Breast epithelium (tissue), 4 donors: Measurements from ENCODE around the gene ADD3. TPM values are rescaled to one million over a fixed set of nuclear protein-coding genes. Genes with fewer than 3 reads are reported as not detected.

Experiments used
- DNase-seq, 2 donors: peaks; one replicate each; pipeline ENCODE4 v3.0.0-alpha.2; 2019; ENCODE audit warnings: low spot score in 2 of 2
- H3K27ac ChIP-seq, 2 donors: fragments of 200-600 bp; sonication (generic) in 1 of 2; one replicate each; pipeline ENCODE4 v1.5.1; 2016 to 2019; ENCODE audit warnings: mild to moderate bottlenecking in 1 of 2
- H3K27me3 ChIP-seq, 2 donors: fragments of 200-600 bp; sonication (generic) in 1 of 2; one replicate each; pipeline versions ENCODE4 v1.5.1 to v1.6.0; 2017 to 2019; ENCODE audit warnings: control low read depth in 1 of 2, mild to moderate bottlenecking in 1 of 2
- H3K36me3 ChIP-seq: fragments of 200-600 bp; one replicate; pipeline ENCODE4 v1.5.1; 2019
- H3K4me1 ChIP-seq, 2 donors: fragments of 200-600 bp; sonication (generic); one replicate each; pipeline ENCODE4 v1.5.1; 2016 to 2019; ENCODE audit warnings: control low read depth in 1 of 2
- H3K4me3 ChIP-seq, 3 donors: fragments of 200-600 bp; sonication (generic); 1 replicate in 2 of 3; 2 replicates in 1 of 3; pipeline ENCODE4 v1.5.1; 2016 to 2019; ENCODE audit warnings: mild to moderate bottlenecking in 3 of 3, moderate library complexity in 2 of 3
- H3K9me3 ChIP-seq, 2 donors: fragments of 200-600 bp; sonication (generic) in 1 of 2; one replicate each; pipeline ENCODE4 v1.5.1; 2016 to 2019; ENCODE audit warnings: control low read depth in 1 of 2
- POLR2A ChIP-seq: fragments of 450-650 bp; IDR thresholded peaks from one replicate; pipeline ENCODE4 v1.6.1; 2016; ENCODE audit warnings: antibody characterized with exemption, mild to moderate bottlenecking, moderate library complexity
- POLR2AphosphoS5 ChIP-seq, 3 donors: sonication (generic); formaldehyde crosslinking; IDR thresholded peaks; one replicate each; pipeline ENCODE4 v1.6.1; 2017; ENCODE audit warnings: antibody characterized with exemption in 3 of 3
- intact Hi-C: fragments of 100-400 bp; cut with DNase I; formaldehyde crosslinking; loops from one replicate; pipeline ENCODE4 v1.15.1; 2023; ENCODE audit warnings: low total_unique reads
- total RNA-seq, 3 donors: library from RNA; depleted of rRNA; stranded (reverse); fragments of >200 nt; gene quantifications; one replicate each; pipeline ENCODE4 v1.1.0, GENCODE V29; 2016
- TF ChIP-seq, protein P1 (sequence below), 3 donors: fragments of 450-650 bp; IDR thresholded peaks; one replicate each; pipeline ENCODE4 v1.5.1; 2016 to 2017; ENCODE audit warnings: antibody characterized with exemption in 3 of 3, mild to moderate bottlenecking in 3 of 3, moderate library complexity in 3 of 3

ADD3 gene
- total RNA-seq, 3 donors from 2014 or later: 208 to 458 (median 347) TPM

DNA sequence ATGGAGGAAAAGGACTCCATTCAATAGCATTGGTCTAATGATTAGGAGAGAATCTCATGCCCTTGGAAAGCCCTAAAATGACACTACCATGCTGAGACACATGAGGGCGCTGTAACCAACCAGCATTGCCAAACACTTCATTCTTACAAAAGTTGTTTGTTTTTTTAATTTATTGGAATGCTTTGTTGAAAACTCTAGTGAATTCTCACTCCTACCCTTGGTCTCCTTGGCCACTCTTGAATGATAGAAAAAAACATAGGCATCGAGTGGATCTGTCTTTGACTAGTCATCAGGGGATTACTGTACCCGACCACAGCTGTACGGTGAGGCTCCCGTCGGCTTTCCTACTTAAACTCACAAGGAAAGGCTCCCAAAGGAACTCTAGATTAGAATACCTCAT, 29.3 kb upstream of the ADD3 start:
- Histone ChIP-seq H3K36me3 (no peaks in the 10 kb centered on the region), H3K27ac (peak overlapping the region; percentile 14 to 50), H3K4me1 (no peaks in the 10 kb centered on the region), H3K4me3 (no peak overlapping the region), H3K9me3 (no peaks in the 10 kb centered on the region), H3K27me3 (no peaks in the 10 kb centered on the region)
- TF ChIP-seq, protein P1, sequence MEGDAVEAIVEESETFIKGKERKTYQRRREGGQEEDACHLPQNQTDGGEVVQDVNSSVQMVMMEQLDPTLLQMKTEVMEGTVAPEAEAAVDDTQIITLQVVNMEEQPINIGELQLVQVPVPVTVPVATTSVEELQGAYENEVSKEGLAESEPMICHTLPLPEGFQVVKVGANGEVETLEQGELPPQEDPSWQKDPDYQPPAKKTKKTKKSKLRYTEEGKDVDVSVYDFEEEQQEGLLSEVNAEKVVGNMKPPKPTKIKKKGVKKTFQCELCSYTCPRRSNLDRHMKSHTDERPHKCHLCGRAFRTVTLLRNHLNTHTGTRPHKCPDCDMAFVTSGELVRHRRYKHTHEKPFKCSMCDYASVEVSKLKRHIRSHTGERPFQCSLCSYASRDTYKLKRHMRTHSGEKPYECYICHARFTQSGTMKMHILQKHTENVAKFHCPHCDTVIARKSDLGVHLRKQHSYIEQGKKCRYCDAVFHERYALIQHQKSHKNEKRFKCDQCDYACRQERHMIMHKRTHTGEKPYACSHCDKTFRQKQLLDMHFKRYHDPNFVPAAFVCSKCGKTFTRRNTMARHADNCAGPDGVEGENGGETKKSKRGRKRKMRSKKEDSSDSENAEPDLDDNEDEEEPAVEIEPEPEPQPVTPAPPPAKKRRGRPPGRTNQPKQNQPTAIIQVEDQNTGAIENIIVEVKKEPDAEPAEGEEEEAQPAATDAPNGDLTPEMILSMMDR (IDR thresholded peaks at IDR 0.05): peak in 2 of 3 donors; percentile 40 to 52
- no peak for TF ChIP-seq POLR2AphosphoS5 (IDR thresholded peaks at IDR 0.05)
- DNase-seq: no peak
- intact Hi-C loops: no loop called here

GRCh38 chr10:109979215-109979614, 28.6 kb upstream of the ADD3 start:
- no peak overlapping the region for H3K27ac ChIP-seq

GRCh38 chr10:109981650-109982049, 26.1 kb upstream of the ADD3 start:
- intact Hi-C loops: no loop called here

More at GRCh38 chr10:109979215-109979614, 28.6 kb upstream of the ADD3 start:
- H3K4me1 ChIP-seq: no peaks in the 10 kb centered on the region
- DNase-seq: no peak
- no peaks in the 10 kb centered on the region for H3K27me3 ChIP-seq
- no peaks in the 10 kb centered on the region for H3K36me3 ChIP-seq
- intact Hi-C loops: no loop called here
- H3K9me3 ChIP-seq: no peaks in the 10 kb centered on the region
- TF ChIP-seq, protein P1 (IDR thresholded peaks at IDR 0.05): no peak
- TF ChIP-seq POLR2AphosphoS5 (IDR thresholded peaks at IDR 0.05) (no peak), POLR2A (no peak)
- no peak overlapping the region for H3K4me3 ChIP-seq

DNA sequence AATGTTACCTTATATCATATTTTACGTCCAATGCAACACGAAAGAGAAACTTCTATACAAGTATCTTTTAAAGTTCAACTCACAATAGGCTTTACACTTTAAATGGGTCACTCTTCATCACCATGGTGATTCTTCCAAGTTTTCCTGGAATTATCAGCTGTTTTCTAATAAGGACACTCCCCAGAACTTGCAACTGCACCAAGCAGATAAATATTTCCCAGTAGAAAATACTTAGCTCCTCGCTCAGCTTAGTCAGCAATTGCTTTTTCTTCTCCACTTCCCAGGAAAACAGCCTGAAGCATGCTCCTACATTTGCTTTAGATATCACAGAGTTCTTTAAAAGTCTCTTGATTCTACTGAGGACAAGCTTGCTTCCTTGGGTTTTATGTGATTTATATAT, 25.7 kb upstream of the ADD3 start:
- Histone ChIP-seq H3K4me1 (no peaks in the 10 kb centered on the region), H3K4me3 (peak overlapping the region in 1 of 3 donors; percentile 10), H3K9me3 (no peaks in the 10 kb centered on the region), H3K27me3 (no peaks in the 10 kb centered on the region), H3K36me3 (no peaks in the 10 kb centered on the region), H3K27ac (peak overlapping the region; percentile 43 to 53)
- intact Hi-C loops: no loop called here
- TF ChIP-seq, protein P1 (IDR thresholded peaks at IDR 0.05): no peak
- TF ChIP-seq POLR2AphosphoS5 (IDR thresholded peaks at IDR 0.05): no peak
- TF ChIP-seq POLR2A: no peak
- DNase-seq: no peak

More at GRCh38 chr10:109981650-109982049, 26.1 kb upstream of the ADD3 start:
- no peaks in the 10 kb centered on the region for H3K4me1 ChIP-seq
- no peaks in the 10 kb centered on the region for H3K9me3 ChIP-seq
- DNase-seq: no peak
- H3K27me3 ChIP-seq: no peaks in the 10 kb centered on the region
- no peak for TF ChIP-seq POLR2A
- TF ChIP-seq, protein P1 (IDR thresholded peaks at IDR 0.05): no peak
- peak in 1 of 3 donors; percentile 25 for TF ChIP-seq POLR2AphosphoS5 (IDR thresholded peaks at IDR 0.05)
- H3K27ac ChIP-seq: peak overlapping the region; percentile 43 to 53
- peak overlapping the region in 1 of 3 donors; percentile 10 for H3K4me3 ChIP-seq
- no peaks in the 10 kb centered on the region for H3K36me3 ChIP-seq

DNA sequence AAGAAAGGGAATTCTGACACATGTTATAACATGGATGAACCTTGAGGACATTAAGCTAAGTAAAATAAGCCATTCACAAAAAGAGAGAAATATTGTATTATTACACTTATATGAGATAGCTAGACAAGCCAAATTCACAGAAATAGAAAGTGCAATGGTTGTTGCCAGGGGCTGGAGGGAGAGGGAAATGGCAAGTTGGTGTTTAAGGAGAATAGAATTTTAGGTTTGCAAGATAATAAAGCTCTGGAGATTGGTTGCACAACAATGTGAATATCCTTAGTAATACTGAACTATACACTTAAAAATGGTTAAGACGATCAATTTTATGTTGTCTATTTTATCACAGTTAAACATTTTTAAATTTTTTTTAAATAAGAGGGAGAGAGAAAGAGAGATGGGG, 25.0 kb upstream of the ADD3 start:
- TF ChIP-seq POLR2A (no peak), POLR2AphosphoS5 (IDR thresholded peaks at IDR 0.05) (no peak)
- TF ChIP-seq, protein P1 (IDR thresholded peaks at IDR 0.05): no peak
- H3K27ac ChIP-seq: no peak overlapping the region
- H3K9me3 ChIP-seq: no peaks in the 10 kb centered on the region
- intact Hi-C loops: no loop called here
- H3K4me3 ChIP-seq: no peak overlapping the region
- H3K36me3 ChIP-seq: no peaks in the 10 kb centered on the region
- H3K4me1 ChIP-seq: no peaks in the 10 kb centered on the region
- no peaks in the 10 kb centered on the region for H3K27me3 ChIP-seq
- DNase-seq: no peak
